Iris pigment epithelial cell (primary cell): ENCODE results near the gene MRPS31.
"Not testable (repeated sequence)": the region's sequence is repeated elsewhere in the genome, so short reads cannot be mapped to it uniquely, and the experiment has no call there.

Experiments
- DNase-seq: peaks from one replicate; pipeline ENCODE4 v3.0.0-alpha.2; 2011; ENCODE audit warnings: low read depth

The MRPS31 gene

GRCh38 chr13:40789275-40790153 is 18.5 kb upstream of the MRPS31 start, which contains the start of gene SLC25A15:
Gene SLC25A15 (plus strand): TSS chr13:40789611. CDS start chr13:40793227, 3,616 bp downstream.
- DNase-seq, result peak; percentile 73

GRCh38 chr13:40788540-40789274 is 17.7 kb upstream of the MRPS31 start:
- not testable (repeated sequence) for DNase-seq

GRCh38 chr13:40787062-40787461 is 16.1 kb upstream of the MRPS31 start:
- peak; percentile 77 for DNase-seq

- DNase-seq, result peak; percentile 62
These were observed 15.6 kb upstream of the MRPS31 start for GRCh38 chr13:40786568-40786996.

GRCh38 chr13:40784540-40784939 is 13.6 kb upstream of the MRPS31 start:
- DNase-seq, result no peak

GRCh38 chr13:40782971-40783370 is 12.0 kb upstream of the MRPS31 start:
- DNase-seq, result not testable (repeated sequence)

- DNase-seq, result no peak
These were observed 10.7 kb upstream of the MRPS31 start for GRCh38 chr13:40781717-40782116.

GRCh38 chr13:40780822-40781401 is 9.9 kb upstream of the MRPS31 start:
- peak; percentile 63 for DNase-seq

- no peak for DNase-seq
These were observed 8.9 kb upstream of the MRPS31 start for GRCh38 chr13:40779796-40780285.

GRCh38 chr13:40779049-40779448 is 8.1 kb upstream of the MRPS31 start:
- no peak for DNase-seq

- DNase-seq, result no peak
These were observed 6.8 kb upstream of the MRPS31 start for GRCh38 chr13:40777809-40778175.

GRCh38 chr13:40777166-40777808 is 6.3 kb upstream of the MRPS31 start:
- DNase-seq, result peak; percentile 71

- DNase-seq, result peak; percentile 79
These were observed 5.7 kb upstream of the MRPS31 start for GRCh38 chr13:40776681-40777165.

- no peak for DNase-seq
These were observed 5.2 kb upstream of the MRPS31 start for GRCh38 chr13:40776232-40776631.

GRCh38 chr13:40774672-40775071 is 3.7 kb upstream of the MRPS31 start:
- DNase-seq, result no peak

GRCh38 chr13:40772765-40773473 is 1.9 kb upstream of the MRPS31 start:
- DNase-seq, result no peak

- no peak for DNase-seq
These were observed 419 bp downstream of the MRPS31 start for GRCh38 chr13:40770609-40770933.

GRCh38 chr13:40769970-40770369 is 1.0 kb downstream of the MRPS31 start:
- DNase-seq, result no peak

- no peak for DNase-seq
These were observed 5.4 kb downstream of the MRPS31 start for GRCh38 chr13:40765602-40766001.

GRCh38 chr13:40764587-40765403 is 6.2 kb downstream of the MRPS31 start:
- DNase-seq, result peak; percentile 81
